ENCODE measurements around the gene SKIDA1.

- TF ChIP-seq POLR2A (IDR thresholded peaks at IDR 0.05; ENCODE audit: low read depth, low read length) (no peak), POLR2AphosphoS5 (IDR thresholded peaks at IDR 0.05; ENCODE audit: low read depth, low read length) (no peak)
Measured at GRCh38 chr10:21523557-21524008, 1.9 kb downstream of the SKIDA1 start.
